ENCODE results near the gene PRR5L.

PRR5L gene

GRCh38 chr11:36465449-36466163 lies 169.5 kb downstream of the PRR5L start:
- no peaks in the 10 kb centered on the region for H3K9me3 ChIP-seq (replicated peaks in 1 of 2; ENCODE audit: control insufficient read depth in 2 of 2, insufficient read depth in 1 of 2, low read depth in 1 of 2, low read length in 2 of 2)
- H3K9ac ChIP-seq (ENCODE audit: low read depth, low read length, poor library complexity) = no peak overlapping the region
- no peak overlapping the region for H4K8ac ChIP-seq (ENCODE audit: low read depth, low read length)
- H3K79me1 ChIP-seq (ENCODE audit: low read depth, low read length) = no peaks in the 10 kb centered on the region
- WGBS, 2 donors (ENCODE audit: extremely low coverage in 2 of 2, insufficient read length in 2 of 2, insufficient replicate concordance in 1 of 2) = no CpG with 5 or more reads among the region's 4 CpGs
- peaks cover 2 to 3% of the 10 kb centered on the region in 2 donors for H3K4me1 ChIP-seq (ENCODE audit: control insufficient read depth in 2 of 2, insufficient read depth in 1 of 2, low read depth in 1 of 2, low read length in 2 of 2)
- no peak overlapping the region for H2BK5ac ChIP-seq (ENCODE audit: low read length)
- H2AFZ ChIP-seq (ENCODE audit: low read length) = no peak overlapping the region
- H3K23ac ChIP-seq (ENCODE audit: low read depth, low read length, poor library complexity) = no peak overlapping the region
- H4K91ac ChIP-seq (ENCODE audit: low read depth, low read length, poor library complexity) = no peak overlapping the region
- no peak overlapping the region for H3K4ac ChIP-seq (ENCODE audit: low read length)
- no peak overlapping the region for H2AK5ac ChIP-seq (ENCODE audit: low read depth, low read length)
- no peak for DNase-seq (ENCODE audit: low spot score)
- H2BK12ac ChIP-seq (ENCODE audit: low read length) = no peak overlapping the region
- H3K4me3 ChIP-seq (ENCODE audit: low read length in 2 of 2) = no peak overlapping the region
- H3K27ac ChIP-seq (replicated peaks; ENCODE audit: low read length) = no peak overlapping the region
- no peak overlapping the region for H2BK15ac ChIP-seq (ENCODE audit: low read length)
- no peaks in the 10 kb centered on the region for H3K27me3 ChIP-seq (ENCODE audit: control insufficient read depth in 3 of 3, insufficient read depth in 3 of 3, low read depth in 1 of 3, low read length in 3 of 3)
- H3K36me3 ChIP-seq (replicated peaks in 1 of 2; ENCODE audit: control insufficient read depth in 2 of 2, insufficient read depth in 2 of 2, low read length in 2 of 2) = peaks cover 4 to 67% of the 10 kb centered on the region in 2 donors
- H3K18ac ChIP-seq (ENCODE audit: low read length) = no peak overlapping the region
- H3K14ac ChIP-seq (ENCODE audit: low read length) = no peak overlapping the region
- no peak overlapping the region for H2BK120ac ChIP-seq (ENCODE audit: low read depth, low read length)
- no peak overlapping the region for H3K4me2 ChIP-seq (ENCODE audit: insufficient read depth, low read length, poor library complexity, severe bottlenecking)

GRCh38 chr11:36467012-36467411 lies 170.9 kb downstream of the PRR5L start:
- Histone ChIP-seq H3K4me2 (ENCODE audit: insufficient read depth, low read length, poor library complexity, severe bottlenecking) (no peak overlapping the region), H4K8ac (ENCODE audit: low read depth, low read length) (no peak overlapping the region), H3K27ac (replicated peaks; ENCODE audit: low read length) (no peak overlapping the region), H3K4me3 (ENCODE audit: low read length in 2 of 2) (no peak overlapping the region), H2BK12ac (ENCODE audit: low read length) (no peak overlapping the region), H3K14ac (ENCODE audit: low read length) (no peak overlapping the region), H3K18ac (ENCODE audit: low read length) (no peak overlapping the region), H2BK120ac (ENCODE audit: low read depth, low read length) (no peak overlapping the region), H3K4me1 (ENCODE audit: control insufficient read depth in 2 of 2, insufficient read depth in 1 of 2, low read depth in 1 of 2, low read length in 2 of 2) (peaks cover 2% of the 10 kb centered on the region in 2 donors), H3K79me1 (ENCODE audit: low read depth, low read length) (no peaks in the 10 kb centered on the region), H2AFZ (ENCODE audit: low read length) (no peak overlapping the region), H3K36me3 (replicated peaks in 1 of 2; ENCODE audit: control insufficient read depth in 2 of 2, insufficient read depth in 2 of 2, low read length in 2 of 2) (peaks cover 4 to 56% of the 10 kb centered on the region in 2 donors), H3K27me3 (ENCODE audit: control insufficient read depth in 3 of 3, insufficient read depth in 3 of 3, low read depth in 1 of 3, low read length in 3 of 3) (no peaks in the 10 kb centered on the region), H2BK5ac (ENCODE audit: low read length) (no peak overlapping the region), H3K23ac (ENCODE audit: low read depth, low read length, poor library complexity) (no peak overlapping the region), H3K9me3 (replicated peaks in 1 of 2; ENCODE audit: control insufficient read depth in 2 of 2, insufficient read depth in 1 of 2, low read depth in 1 of 2, low read length in 2 of 2) (no peaks in the 10 kb centered on the region), H3K4ac (ENCODE audit: low read length) (no peak overlapping the region), H2AK5ac (ENCODE audit: low read depth, low read length) (no peak overlapping the region), H4K91ac (ENCODE audit: low read depth, low read length, poor library complexity) (no peak overlapping the region), H3K9ac (ENCODE audit: low read depth, low read length, poor library complexity) (no peak overlapping the region), H2BK15ac (ENCODE audit: low read length) (no peak overlapping the region)
- WGBS, 2 donors (ENCODE audit: extremely low coverage in 2 of 2, insufficient read length in 2 of 2, insufficient replicate concordance in 1 of 2) = no CpG with 5 or more reads among the region's 3 CpGs
- no peak for DNase-seq (ENCODE audit: low spot score)

DNA sequence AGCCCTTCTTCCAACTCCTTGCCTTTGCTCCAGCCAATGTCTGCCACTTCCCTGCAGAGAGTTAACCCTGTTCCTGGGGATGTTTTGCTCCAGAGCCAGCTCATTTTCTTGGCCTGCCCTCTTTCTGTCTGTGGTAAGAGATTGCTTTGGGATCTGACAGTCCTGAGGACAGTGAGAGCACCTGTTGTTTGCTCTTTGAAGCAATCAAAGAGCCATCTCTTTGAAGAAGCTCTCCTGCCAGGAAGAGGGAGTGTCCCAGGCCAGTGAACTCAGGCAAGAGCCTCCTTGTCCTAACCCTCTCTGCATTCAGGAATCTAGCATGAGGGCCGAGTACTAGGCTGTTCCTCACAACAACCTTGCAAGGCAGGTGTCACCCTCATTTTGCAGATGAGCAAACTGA lies 171.8 kb downstream of the PRR5L start:
- Histone ChIP-seq H3K27me3 (ENCODE audit: control insufficient read depth in 3 of 3, insufficient read depth in 3 of 3, low read depth in 1 of 3, low read length in 3 of 3) (no peaks in the 10 kb centered on the region), H3K4me3 (ENCODE audit: low read length in 2 of 2) (no peak overlapping the region), H3K9me3 (replicated peaks in 1 of 2; ENCODE audit: control insufficient read depth in 2 of 2, insufficient read depth in 1 of 2, low read depth in 1 of 2, low read length in 2 of 2) (no peaks in the 10 kb centered on the region), H4K91ac (ENCODE audit: low read depth, low read length, poor library complexity) (no peak overlapping the region), H2BK12ac (ENCODE audit: low read length) (no peak overlapping the region), H3K4me2 (ENCODE audit: insufficient read depth, low read length, poor library complexity, severe bottlenecking) (no peak overlapping the region), H3K18ac (ENCODE audit: low read length) (no peak overlapping the region), H3K4me1 (ENCODE audit: control insufficient read depth in 2 of 2, insufficient read depth in 1 of 2, low read depth in 1 of 2, low read length in 2 of 2) (peaks cover 2% of the 10 kb centered on the region in 2 donors), H3K23ac (ENCODE audit: low read depth, low read length, poor library complexity) (no peak overlapping the region), H3K36me3 (replicated peaks in 1 of 2; ENCODE audit: control insufficient read depth in 2 of 2, insufficient read depth in 2 of 2, low read length in 2 of 2) (peaks cover 0 to 47% of the 10 kb centered on the region in 2 donors), H4K8ac (ENCODE audit: low read depth, low read length) (no peak overlapping the region), H2BK120ac (ENCODE audit: low read depth, low read length) (no peak overlapping the region), H3K14ac (ENCODE audit: low read length) (no peak overlapping the region), H3K27ac (replicated peaks; ENCODE audit: low read length) (no peak overlapping the region), H3K79me1 (ENCODE audit: low read depth, low read length) (no peaks in the 10 kb centered on the region), H2BK15ac (ENCODE audit: low read length) (no peak overlapping the region), H2BK5ac (ENCODE audit: low read length) (no peak overlapping the region), H2AFZ (ENCODE audit: low read length) (no peak overlapping the region), H3K9ac (ENCODE audit: low read depth, low read length, poor library complexity) (no peak overlapping the region), H3K4ac (ENCODE audit: low read length) (no peak overlapping the region), H2AK5ac (ENCODE audit: low read depth, low read length) (no peak overlapping the region)
- WGBS, 2 donors (ENCODE audit: extremely low coverage in 2 of 2, insufficient read length in 2 of 2, insufficient replicate concordance in 1 of 2) = no CpG with 5 or more reads among the region's 1 CpG
- no peak for DNase-seq (ENCODE audit: low spot score)

- Histone ChIP-seq H3K4ac (ENCODE audit: low read length) (no peak overlapping the region), H4K91ac (ENCODE audit: low read depth, low read length, poor library complexity) (no peak overlapping the region), H3K23ac (ENCODE audit: low read depth, low read length, poor library complexity) (no peak overlapping the region), H3K14ac (ENCODE audit: low read length) (no peak overlapping the region), H2BK15ac (ENCODE audit: low read length) (no peak overlapping the region), H2AFZ (ENCODE audit: low read length) (no peak overlapping the region), H2BK5ac (ENCODE audit: low read length) (no peak overlapping the region), H3K18ac (ENCODE audit: low read length) (no peak overlapping the region), H3K79me1 (ENCODE audit: low read depth, low read length) (no peaks in the 10 kb centered on the region), H3K4me1 (ENCODE audit: control insufficient read depth in 2 of 2, insufficient read depth in 1 of 2, low read depth in 1 of 2, low read length in 2 of 2) (peaks cover 2 to 4% of the 10 kb centered on the region in 2 donors), H3K4me2 (ENCODE audit: insufficient read depth, low read length, poor library complexity, severe bottlenecking) (no peak overlapping the region), H3K9ac (ENCODE audit: low read depth, low read length, poor library complexity) (no peak overlapping the region), H3K27ac (replicated peaks; ENCODE audit: low read length) (no peak overlapping the region), H2AK5ac (ENCODE audit: low read depth, low read length) (no peak overlapping the region), H4K8ac (ENCODE audit: low read depth, low read length) (no peak overlapping the region), H3K27me3 (ENCODE audit: control insufficient read depth in 3 of 3, insufficient read depth in 3 of 3, low read depth in 1 of 3, low read length in 3 of 3) (no peaks in the 10 kb centered on the region), H3K4me3 (ENCODE audit: low read length in 2 of 2) (no peak overlapping the region), H3K9me3 (replicated peaks in 1 of 2; ENCODE audit: control insufficient read depth in 2 of 2, insufficient read depth in 1 of 2, low read depth in 1 of 2, low read length in 2 of 2) (no peaks in the 10 kb centered on the region), H3K36me3 (replicated peaks in 1 of 2; ENCODE audit: control insufficient read depth in 2 of 2, insufficient read depth in 2 of 2, low read length in 2 of 2) (peaks cover 0 to 36% of the 10 kb centered on the region in 2 donors), H2BK12ac (ENCODE audit: low read length) (no peak overlapping the region), H2BK120ac (ENCODE audit: low read depth, low read length) (no peak overlapping the region)
- WGBS, 2 donors (ENCODE audit: extremely low coverage in 2 of 2, insufficient read length in 2 of 2, insufficient replicate concordance in 1 of 2) = no CpG with 5 or more reads among the region's 2 CpGs
- no peak for DNase-seq (ENCODE audit: low spot score)
Measured at GRCh38 chr11:36469063-36469462, 173.0 kb downstream of the PRR5L start.
